Upper lobe of left lung (tissue), 6 donors: ENCODE measurements around the gene PRKCSH. TPM values are rescaled to one million over a fixed set of nuclear protein-coding genes. Genes with fewer than 3 reads are reported as not detected.
A peak's percentile ranks its signal among the peaks of the same experiment; 100 is the strongest.

ENCODE experiments used
- ATAC-seq, 2 donors: fragments of 200-7000 bp; cut with Tn5 transposase; one replicate each; pipeline ENCODE4 v1.9.1; 2022; ENCODE audit warnings: mild to moderate bottlenecking in 2 of 2, moderate library complexity in 2 of 2; ENCODE audit not compliant: low FRiP score in 2 of 2
- DNase-seq, 2 donors: peaks; one replicate each; pipeline ENCODE4 v3.0.0-alpha.2; 2019 to 2020
- H3K27ac ChIP-seq, 4 donors: fragments of 200-600 bp; sonication (generic); one replicate each; pipeline ENCODE4 v1.5.1; 2016 to 2019
- H3K27me3 ChIP-seq, 4 donors: fragments of 200-600 bp; sonication (generic); one replicate each; pipeline ENCODE4 v1.5.1; 2017 to 2019
- H3K36me3 ChIP-seq, 4 donors: fragments of 200-600 bp; sonication (generic); one replicate each; pipeline ENCODE4 v1.5.1; 2016 to 2019
- H3K4me1 ChIP-seq, 4 donors: fragments of 200-600 bp; sonication (generic); one replicate each; pipeline ENCODE4 v1.5.1; 2018 to 2019
- H3K4me3 ChIP-seq, 4 donors: fragments of 200-600 bp; sonication (generic); one replicate each; pipeline ENCODE4 v1.5.1; 2017 to 2019; ENCODE audit warnings: mild to moderate bottlenecking in 2 of 4, moderate library complexity in 1 of 4
- H3K9me3 ChIP-seq, 4 donors: fragments of 200-600 bp; sonication (generic); one replicate each; pipeline ENCODE4 v1.5.1; 2018 to 2019
- CTCF ChIP-seq, 6 experiments: fragments of 450-650 bp in 4 of 6; fragments of 200-600 bp in 2 of 6; sonication (generic) in 2 of 6; IDR thresholded peaks; one replicate each; pipeline ENCODE4 v1.5.1; 2016 to 2019; ENCODE audit warnings: antibody characterized with exemption in 6 of 6
- EP300 ChIP-seq, 4 donors: sonication (generic); formaldehyde crosslinking; IDR thresholded peaks; one replicate each; pipeline ENCODE4 v1.5.1; 2017; ENCODE audit warnings: antibody characterized with exemption in 4 of 4, control low read depth in 2 of 4
- POLR2A ChIP-seq, 4 donors: fragments of 450-650 bp; IDR thresholded peaks; one replicate each; pipeline ENCODE4 v1.5.1; 2016 to 2017; ENCODE audit warnings: antibody characterized with exemption in 4 of 4, mild to moderate bottlenecking in 2 of 4
- POLR2AphosphoS5 ChIP-seq, 2 donors: sonication (generic); formaldehyde crosslinking; IDR thresholded peaks; one replicate each; pipeline ENCODE4 v1.5.1; 2017; ENCODE audit warnings: antibody characterized with exemption in 2 of 2
- WGBS, 2 donors: methylation state at CpG; one replicate each; pipeline ENCODE4 v1.1.5; 2017 to 2018; 5-methylcytosine and 5-hydroxymethylcytosine counted together
- total RNA-seq, 6 donors: library from RNA; depleted of rRNA in 4 of 6; stranded (reverse); fragments of >200 nt in 4 of 6; gene quantifications; one replicate each; pipeline versions ENCODE4 v1.1.0 to v1.2.1, GENCODE V29; 2016 to 2021
- donor health status: DM: no; HTN: no; CAD: no; lungs with moderate emphysema.
- donor health status: DM: no; HTN: yes; CAD: no; lungs with severe emphysema.

Gene PRKCSH
- total RNA-seq, 6 donors from 2014 or later, result 124 to 341 (median 187) TPM

- DNase-seq (no peak), ATAC-seq (no peak)
- WGBS, 2 donors, result 94 to 95% methylated on average over 6 to 10 of the region's 10 CpGs
- H3K36me3 ChIP-seq, result peaks cover 0 to 58% (median 28%) of the 10 kb centered on the region in 4 donors
- H3K27ac ChIP-seq, result no peak overlapping the region
- no peak overlapping the region for H3K4me3 ChIP-seq
- H3K27me3 ChIP-seq, result no peaks in the 10 kb centered on the region
- no peaks in the 10 kb centered on the region for H3K9me3 ChIP-seq
- TF ChIP-seq POLR2AphosphoS5 (IDR thresholded peaks at IDR 0.05) (no peak), CTCF (IDR thresholded peaks at IDR 0.05) (no peak), POLR2A (IDR thresholded peaks at IDR 0.05) (no peak), EP300 (IDR thresholded peaks at IDR 0.05) (no peak)
- H3K4me1 ChIP-seq, result no peaks in the 10 kb centered on the region
These were observed 60.0 kb downstream of the PRKCSH start for GRCh38 chr19:11495481-11495880.

GRCh38 chr19:11495885-11496284 is 60.5 kb downstream of the PRKCSH start:
- ATAC-seq, result no peak
- H3K27me3 ChIP-seq, result no peaks in the 10 kb centered on the region

GRCh38 chr19:11496391-11497163 is 61.1 kb downstream of the PRKCSH start:
- Histone ChIP-seq H3K4me3 (no peak overlapping the region), H3K9me3 (no peaks in the 10 kb centered on the region), H3K4me1 (no peaks in the 10 kb centered on the region), H3K36me3 (peaks cover 0 to 49% (median 25%) of the 10 kb centered on the region in 4 donors), H3K27ac (no peak overlapping the region), H3K27me3 (no peaks in the 10 kb centered on the region)
- ATAC-seq, result peak; percentile 60 to 79
- peak in 1 of 2 donors; percentile 49 for DNase-seq
- TF ChIP-seq CTCF (IDR thresholded peaks at IDR 0.05) (peak; percentile 35 to 59 (median 52)), EP300 (IDR thresholded peaks at IDR 0.05) (no peak)
- whole genome bisulfite sequencing, 2 donors, result 73 to 88% methylated on average over 11 to 17 of the region's 17 CpGs

More at GRCh38 chr19:11495885-11496284, 60.5 kb downstream of the PRKCSH start:
- H3K36me3 ChIP-seq, result peaks cover 0 to 54% (median 28%) of the 10 kb centered on the region in 4 donors
- DNase-seq, result peak in 1 of 2 donors; percentile 78
- no peaks in the 10 kb centered on the region for H3K4me1 ChIP-seq
- no peaks in the 10 kb centered on the region for H3K9me3 ChIP-seq
- 95% methylated on average over 22 of the region's 22 CpGs; no CpG with 5 or more reads in 1 of the 2 donors for WGBS, 2 donors
- TF ChIP-seq POLR2AphosphoS5 (IDR thresholded peaks at IDR 0.05) (no peak), CTCF (IDR thresholded peaks at IDR 0.05) (no peak), EP300 (IDR thresholded peaks at IDR 0.05) (no peak), POLR2A (IDR thresholded peaks at IDR 0.05) (no peak)
- H3K27ac ChIP-seq, result no peak overlapping the region
- no peak overlapping the region for H3K4me3 ChIP-seq

- H3K36me3 ChIP-seq, result peaks cover 0 to 34% (median 19%) of the 10 kb centered on the region in 4 donors
- no peak for TF ChIP-seq CTCF (IDR thresholded peaks at IDR 0.05)
- no peak for TF ChIP-seq POLR2AphosphoS5 (IDR thresholded peaks at IDR 0.05)
- no peak for TF ChIP-seq POLR2A (IDR thresholded peaks at IDR 0.05)
- TF ChIP-seq EP300 (IDR thresholded peaks at IDR 0.05), result no peak
- H3K9me3 ChIP-seq, result no peaks in the 10 kb centered on the region
- H3K4me1 ChIP-seq, result peaks cover 0 to under 1% (median 0%) of the 10 kb centered on the region in 4 donors
- no peak overlapping the region for H3K4me3 ChIP-seq
- DNase-seq (no peak), ATAC-seq (no peak)
- 89 to 92% methylated on average over 6 of the region's 6 CpGs for WGBS, 2 donors
- no peak overlapping the region for H3K27ac ChIP-seq
- no peaks in the 10 kb centered on the region for H3K27me3 ChIP-seq
These were observed 63.8 kb downstream of the PRKCSH start for GRCh38 chr19:11499220-11499726.
